WTC11 (cell line): ENCODE results near the gene ASB13. TPM values are rescaled to one million over a fixed set of nuclear protein-coding genes. Genes with fewer than 3 reads are reported as not detected.
A peak's percentile ranks its signal among the peaks of the same experiment; 100 is the strongest.

Experiments
- ATF1 ChIP-seq: sonication (generic); formaldehyde crosslinking; IDR thresholded peaks from 2 replicates; pipeline ENCODE4 v1.8.1; 2023; ENCODE audit warnings: mild to moderate bottlenecking, moderate library complexity, missing genetic modification reagents
- CBFB ChIP-seq: sonication (generic); formaldehyde crosslinking; IDR thresholded peaks from 2 replicates; pipeline ENCODE4 v1.8.1; 2022; ENCODE audit warnings: mild to moderate bottlenecking, low read depth, missing genetic modification reagents
- ESRRA ChIP-seq: sonication (generic); formaldehyde crosslinking; IDR thresholded peaks from 2 replicates; pipeline ENCODE4 v1.8.1; 2022; ENCODE audit warnings: mild to moderate bottlenecking, missing genetic modification reagents, borderline replicate concordance
- NFATC4 ChIP-seq: fragments of 250-450 bp; sonication (Bioruptor Pico); IDR thresholded peaks from 2 replicates; pipeline ENCODE4 v1.9.0; 2021; ENCODE audit warnings: mild to moderate bottlenecking
- NFYB ChIP-seq: sonication (generic); formaldehyde crosslinking; conservative IDR thresholded peaks from 2 replicates; pipeline ENCODE4 v1.8.0; 2022; ENCODE audit warnings: low read depth, missing genetic modification reagents
- NR3C1 ChIP-seq: sonication (generic); formaldehyde crosslinking; conservative IDR thresholded peaks from 2 replicates; pipeline ENCODE4 v1.8.1; 2023; ENCODE audit warnings: low read depth, mild to moderate bottlenecking, missing genetic modification reagents
- PRRX2 ChIP-seq: fragments of 250-450 bp; sonication (Bioruptor Pico); IDR thresholded peaks from 2 replicates; pipeline ENCODE4 v1.8.0; 2021; ENCODE audit warnings: mild to moderate bottlenecking
- SOX15 ChIP-seq: fragments of 250-450 bp; sonication (Bioruptor Pico); IDR thresholded peaks from 2 replicates; pipeline ENCODE4 v1.9.0; 2021; ENCODE audit warnings: mild to moderate bottlenecking
- TCF7 ChIP-seq: sonication (generic); formaldehyde crosslinking; IDR thresholded peaks from 2 replicates; pipeline ENCODE4 v1.8.0; 2022; ENCODE audit warnings: mild to moderate bottlenecking, low read depth, missing genetic modification reagents, moderate library complexity
- ZBTB21 ChIP-seq: sonication (generic); formaldehyde crosslinking; IDR thresholded peaks from 2 replicates; pipeline ENCODE4 v1.8.1; 2023; ENCODE audit warnings: mild to moderate bottlenecking, missing genetic modification reagents, borderline replicate concordance
- ZNF219 ChIP-seq: sonication (generic); formaldehyde crosslinking; IDR thresholded peaks from 2 replicates; pipeline ENCODE4 v1.8.0; 2023; ENCODE audit warnings: missing genetic modification reagents, mild to moderate bottlenecking, borderline replicate concordance
- ZNF423 ChIP-seq: fragments of 250-450 bp; sonication (Bioruptor Pico); IDR thresholded peaks from 2 replicates; pipeline ENCODE4 v2.1.2; 2022; ENCODE audit warnings: mild to moderate bottlenecking, moderate library complexity
- total RNA-seq: library from RNA; stranded (reverse); gene quantifications from 3 replicates; pipeline ENCODE4 v1.2.3, GENCODE V29; 2021
- TF ChIP-seq, protein P1 (sequence below): fragments of 250-450 bp; sonication (Bioruptor Pico); conservative IDR thresholded peaks from 2 replicates; pipeline ENCODE4 v1.9.0; 2021; ENCODE audit warnings: mild to moderate bottlenecking
- TF ChIP-seq, protein P2 (sequence below): sonication (generic); formaldehyde crosslinking; IDR thresholded peaks from 2 replicates; pipeline ENCODE4 v1.8.0; 2023; ENCODE audit warnings: mild to moderate bottlenecking, missing genetic modification reagents
- TF ChIP-seq, protein P3 (sequence below): sonication (generic); formaldehyde crosslinking; IDR thresholded peaks from 2 replicates; pipeline ENCODE4 v1.8.1; 2023; ENCODE audit warnings: mild to moderate bottlenecking, moderate library complexity, missing genetic modification reagents
- TF ChIP-seq, protein P4 (sequence below): sonication (generic); formaldehyde crosslinking; IDR thresholded peaks from 2 replicates; pipeline ENCODE4 v1.8.1; 2023; ENCODE audit warnings: mild to moderate bottlenecking, missing genetic modification reagents
- TF ChIP-seq, protein P5 (sequence below): sonication (generic); formaldehyde crosslinking; IDR thresholded peaks from 2 replicates; pipeline ENCODE4 v1.8.0; 2022; ENCODE audit warnings: mild to moderate bottlenecking, missing genetic modification reagents
- TF ChIP-seq, protein P6 (sequence below): sonication (generic); formaldehyde crosslinking; IDR thresholded peaks from 2 replicates; pipeline ENCODE4 v1.8.1; 2023; ENCODE audit warnings: mild to moderate bottlenecking, missing genetic modification reagents
- TF ChIP-seq, protein P7 (sequence below): sonication (generic); formaldehyde crosslinking; IDR thresholded peaks from 2 replicates; pipeline ENCODE4 v1.8.0; 2022; ENCODE audit warnings: mild to moderate bottlenecking, missing genetic modification reagents
- TF ChIP-seq, protein P8 (sequence below): sonication (generic); formaldehyde crosslinking; IDR thresholded peaks from 2 replicates; pipeline ENCODE4 v1.8.1; 2022; ENCODE audit warnings: mild to moderate bottlenecking, missing genetic modification reagents, moderate library complexity, borderline replicate concordance
- TF ChIP-seq, protein P9 (sequence below): sonication (generic); formaldehyde crosslinking; IDR thresholded peaks from 2 replicates; pipeline ENCODE4 v1.8.1; 2023; ENCODE audit warnings: mild to moderate bottlenecking, missing genetic modification reagents, moderate library complexity

The ASB13 gene
- total RNA-seq, 1 experiment from 2014 or later, result 23.4 TPM

DNA sequence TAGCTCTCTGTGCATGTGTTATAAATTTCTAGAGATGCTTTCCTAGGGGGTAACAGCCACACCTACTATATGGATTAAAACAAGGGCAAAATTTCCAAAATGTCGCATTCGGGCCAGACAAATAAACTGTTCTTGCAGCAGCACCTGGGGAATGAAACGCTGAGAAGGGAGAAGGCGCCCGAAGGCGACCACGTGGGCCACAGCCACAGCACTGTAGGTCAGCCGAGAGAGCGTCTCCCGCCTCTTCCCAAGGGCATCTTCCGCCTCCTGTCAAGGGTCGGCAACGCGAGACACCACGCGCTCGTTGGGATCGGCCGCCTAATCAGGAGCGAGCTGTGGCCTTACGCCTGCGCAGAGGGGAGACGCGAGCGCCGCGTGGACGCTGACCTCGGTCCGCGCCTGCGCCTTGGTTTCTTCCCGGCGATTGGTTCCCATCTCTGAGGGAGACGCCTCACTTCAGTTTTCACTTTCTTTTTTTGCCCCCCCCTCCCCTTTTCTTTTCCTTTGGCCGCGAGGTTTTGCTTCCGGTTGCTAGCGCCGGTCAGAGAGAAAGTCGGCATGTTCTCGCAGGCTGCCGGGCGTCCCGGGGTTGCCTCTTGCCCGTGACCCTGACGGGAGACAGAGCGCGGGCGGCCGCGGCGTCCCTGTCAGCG, 18.0 kb upstream of the ASB13 start, which contains the start of gene TASOR2 (continued):
- TF ChIP-seq, protein P1, sequence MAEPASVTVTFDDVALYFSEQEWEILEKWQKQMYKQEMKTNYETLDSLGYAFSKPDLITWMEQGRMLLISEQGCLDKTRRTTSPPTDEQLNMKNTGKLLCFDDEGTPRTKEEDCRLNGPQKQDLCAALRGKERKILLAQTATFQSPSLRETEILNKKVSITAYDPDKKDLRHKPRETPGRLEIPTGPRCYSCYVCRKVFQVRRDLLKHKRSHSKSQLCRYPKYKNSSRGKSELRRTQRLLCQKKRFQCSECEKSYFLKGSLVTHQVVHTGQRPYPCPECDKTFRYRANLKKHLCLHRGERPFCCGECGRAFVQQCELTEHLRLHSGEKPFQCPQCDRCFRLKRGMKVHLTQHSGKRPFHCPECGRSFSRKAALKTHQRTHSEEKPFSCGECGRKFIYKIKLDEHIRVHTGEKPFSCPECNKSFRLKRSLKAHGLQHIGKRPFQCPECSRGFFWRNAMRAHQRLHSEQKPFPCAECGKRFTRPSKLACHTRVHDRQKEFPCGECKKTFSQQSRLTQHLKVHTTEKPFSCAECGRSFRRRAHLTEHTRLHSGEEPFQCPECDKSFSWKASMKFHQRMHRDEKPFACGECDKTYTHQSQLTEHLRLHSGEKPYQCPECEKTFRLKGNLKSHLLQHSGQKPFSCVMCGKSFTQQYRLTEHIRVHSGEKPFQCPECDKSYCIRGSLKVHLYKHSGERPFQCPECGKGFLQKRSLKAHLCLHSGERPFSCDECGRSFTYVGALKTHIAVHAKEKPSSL (CRISPR knock-in tag), result no peak
- TF ChIP-seq ZNF423 (no peak), NFATC4 (CRISPR knock-in tag) (no peak), NFYB (CRISPR knock-in tag) (peak; percentile 66), TCF7 (CRISPR knock-in tag) (peak; percentile 96; the same call in 1 of the 2 replicates), ZBTB21 (peak; percentile 96), PRRX2 (CRISPR knock-in tag) (0 out of 2 replicates have a peak, but pooled peaks have one; percentile 40), SOX15 (CRISPR knock-in tag) (no peak), ESRRA (CRISPR knock-in tag) (peak; percentile 98), NR3C1 (CRISPR knock-in tag) (no peak), ATF1 (CRISPR knock-in tag) (peak; percentile 91; the same call in 1 of the 2 replicates), CBFB (CRISPR knock-in tag) (peak; percentile 92; the same call in 1 of the 2 replicates), ZNF219 (CRISPR knock-in tag) (peak; percentile 89; the same call in 1 of the 2 replicates)
- TF ChIP-seq, protein P2, sequence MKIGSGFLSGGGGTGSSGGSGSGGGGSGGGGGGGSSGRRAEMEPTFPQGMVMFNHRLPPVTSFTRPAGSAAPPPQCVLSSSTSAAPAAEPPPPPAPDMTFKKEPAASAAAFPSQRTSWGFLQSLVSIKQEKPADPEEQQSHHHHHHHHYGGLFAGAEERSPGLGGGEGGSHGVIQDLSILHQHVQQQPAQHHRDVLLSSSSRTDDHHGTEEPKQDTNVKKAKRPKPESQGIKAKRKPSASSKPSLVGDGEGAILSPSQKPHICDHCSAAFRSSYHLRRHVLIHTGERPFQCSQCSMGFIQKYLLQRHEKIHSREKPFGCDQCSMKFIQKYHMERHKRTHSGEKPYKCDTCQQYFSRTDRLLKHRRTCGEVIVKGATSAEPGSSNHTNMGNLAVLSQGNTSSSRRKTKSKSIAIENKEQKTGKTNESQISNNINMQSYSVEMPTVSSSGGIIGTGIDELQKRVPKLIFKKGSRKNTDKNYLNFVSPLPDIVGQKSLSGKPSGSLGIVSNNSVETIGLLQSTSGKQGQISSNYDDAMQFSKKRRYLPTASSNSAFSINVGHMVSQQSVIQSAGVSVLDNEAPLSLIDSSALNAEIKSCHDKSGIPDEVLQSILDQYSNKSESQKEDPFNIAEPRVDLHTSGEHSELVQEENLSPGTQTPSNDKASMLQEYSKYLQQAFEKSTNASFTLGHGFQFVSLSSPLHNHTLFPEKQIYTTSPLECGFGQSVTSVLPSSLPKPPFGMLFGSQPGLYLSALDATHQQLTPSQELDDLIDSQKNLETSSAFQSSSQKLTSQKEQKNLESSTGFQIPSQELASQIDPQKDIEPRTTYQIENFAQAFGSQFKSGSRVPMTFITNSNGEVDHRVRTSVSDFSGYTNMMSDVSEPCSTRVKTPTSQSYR, result peak; percentile 97
- TF ChIP-seq, protein P3, sequence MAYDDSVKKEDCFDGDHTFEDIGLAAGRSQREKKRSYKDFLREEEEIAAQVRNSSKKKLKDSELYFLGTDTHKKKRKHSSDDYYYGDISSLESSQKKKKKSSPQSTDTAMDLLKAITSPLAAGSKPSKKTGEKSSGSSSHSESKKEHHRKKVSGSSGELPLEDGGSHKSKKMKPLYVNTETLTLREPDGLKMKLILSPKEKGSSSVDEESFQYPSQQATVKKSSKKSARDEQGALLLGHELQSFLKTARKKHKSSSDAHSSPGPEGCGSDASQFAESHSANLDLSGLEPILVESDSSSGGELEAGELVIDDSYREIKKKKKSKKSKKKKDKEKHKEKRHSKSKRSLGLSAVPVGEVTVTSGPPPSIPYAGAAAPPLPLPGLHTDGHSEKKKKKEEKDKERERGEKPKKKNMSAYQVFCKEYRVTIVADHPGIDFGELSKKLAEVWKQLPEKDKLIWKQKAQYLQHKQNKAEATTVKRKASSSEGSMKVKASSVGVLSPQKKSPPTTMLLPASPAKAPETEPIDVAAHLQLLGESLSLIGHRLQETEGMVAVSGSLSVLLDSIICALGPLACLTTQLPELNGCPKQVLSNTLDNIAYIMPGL (CRISPR knock-in tag), result no peak; the same call in 1 of the 2 replicates
- TF ChIP-seq, protein P4, sequence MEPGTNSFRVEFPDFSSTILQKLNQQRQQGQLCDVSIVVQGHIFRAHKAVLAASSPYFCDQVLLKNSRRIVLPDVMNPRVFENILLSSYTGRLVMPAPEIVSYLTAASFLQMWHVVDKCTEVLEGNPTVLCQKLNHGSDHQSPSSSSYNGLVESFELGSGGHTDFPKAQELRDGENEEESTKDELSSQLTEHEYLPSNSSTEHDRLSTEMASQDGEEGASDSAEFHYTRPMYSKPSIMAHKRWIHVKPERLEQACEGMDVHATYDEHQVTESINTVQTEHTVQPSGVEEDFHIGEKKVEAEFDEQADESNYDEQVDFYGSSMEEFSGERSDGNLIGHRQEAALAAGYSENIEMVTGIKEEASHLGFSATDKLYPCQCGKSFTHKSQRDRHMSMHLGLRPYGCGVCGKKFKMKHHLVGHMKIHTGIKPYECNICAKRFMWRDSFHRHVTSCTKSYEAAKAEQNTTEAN (CRISPR knock-in tag), result peak; percentile 94
- TF ChIP-seq, protein P5, sequence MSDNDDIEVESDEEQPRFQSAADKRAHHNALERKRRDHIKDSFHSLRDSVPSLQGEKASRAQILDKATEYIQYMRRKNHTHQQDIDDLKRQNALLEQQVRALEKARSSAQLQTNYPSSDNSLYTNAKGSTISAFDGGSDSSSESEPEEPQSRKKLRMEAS (CRISPR knock-in tag), result peak; percentile 100
- TF ChIP-seq, protein P6, sequence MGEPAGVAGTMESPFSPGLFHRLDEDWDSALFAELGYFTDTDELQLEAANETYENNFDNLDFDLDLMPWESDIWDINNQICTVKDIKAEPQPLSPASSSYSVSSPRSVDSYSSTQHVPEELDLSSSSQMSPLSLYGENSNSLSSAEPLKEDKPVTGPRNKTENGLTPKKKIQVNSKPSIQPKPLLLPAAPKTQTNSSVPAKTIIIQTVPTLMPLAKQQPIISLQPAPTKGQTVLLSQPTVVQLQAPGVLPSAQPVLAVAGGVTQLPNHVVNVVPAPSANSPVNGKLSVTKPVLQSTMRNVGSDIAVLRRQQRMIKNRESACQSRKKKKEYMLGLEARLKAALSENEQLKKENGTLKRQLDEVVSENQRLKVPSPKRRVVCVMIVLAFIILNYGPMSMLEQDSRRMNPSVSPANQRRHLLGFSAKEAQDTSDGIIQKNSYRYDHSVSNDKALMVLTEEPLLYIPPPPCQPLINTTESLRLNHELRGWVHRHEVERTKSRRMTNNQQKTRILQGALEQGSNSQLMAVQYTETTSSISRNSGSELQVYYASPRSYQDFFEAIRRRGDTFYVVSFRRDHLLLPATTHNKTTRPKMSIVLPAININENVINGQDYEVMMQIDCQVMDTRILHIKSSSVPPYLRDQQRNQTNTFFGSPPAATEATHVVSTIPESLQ (CRISPR knock-in tag), result no peak
- TF ChIP-seq, protein P7, sequence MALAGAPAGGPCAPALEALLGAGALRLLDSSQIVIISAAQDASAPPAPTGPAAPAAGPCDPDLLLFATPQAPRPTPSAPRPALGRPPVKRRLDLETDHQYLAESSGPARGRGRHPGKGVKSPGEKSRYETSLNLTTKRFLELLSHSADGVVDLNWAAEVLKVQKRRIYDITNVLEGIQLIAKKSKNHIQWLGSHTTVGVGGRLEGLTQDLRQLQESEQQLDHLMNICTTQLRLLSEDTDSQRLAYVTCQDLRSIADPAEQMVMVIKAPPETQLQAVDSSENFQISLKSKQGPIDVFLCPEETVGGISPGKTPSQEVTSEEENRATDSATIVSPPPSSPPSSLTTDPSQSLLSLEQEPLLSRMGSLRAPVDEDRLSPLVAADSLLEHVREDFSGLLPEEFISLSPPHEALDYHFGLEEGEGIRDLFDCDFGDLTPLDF (CRISPR knock-in tag), result peak; percentile 97
- TF ChIP-seq, protein P8, sequence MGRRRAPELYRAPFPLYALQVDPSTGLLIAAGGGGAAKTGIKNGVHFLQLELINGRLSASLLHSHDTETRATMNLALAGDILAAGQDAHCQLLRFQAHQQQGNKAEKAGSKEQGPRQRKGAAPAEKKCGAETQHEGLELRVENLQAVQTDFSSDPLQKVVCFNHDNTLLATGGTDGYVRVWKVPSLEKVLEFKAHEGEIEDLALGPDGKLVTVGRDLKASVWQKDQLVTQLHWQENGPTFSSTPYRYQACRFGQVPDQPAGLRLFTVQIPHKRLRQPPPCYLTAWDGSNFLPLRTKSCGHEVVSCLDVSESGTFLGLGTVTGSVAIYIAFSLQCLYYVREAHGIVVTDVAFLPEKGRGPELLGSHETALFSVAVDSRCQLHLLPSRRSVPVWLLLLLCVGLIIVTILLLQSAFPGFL (CRISPR knock-in tag), result peak; percentile 97; the same call in 1 of the 2 replicates
- TF ChIP-seq, protein P9, sequence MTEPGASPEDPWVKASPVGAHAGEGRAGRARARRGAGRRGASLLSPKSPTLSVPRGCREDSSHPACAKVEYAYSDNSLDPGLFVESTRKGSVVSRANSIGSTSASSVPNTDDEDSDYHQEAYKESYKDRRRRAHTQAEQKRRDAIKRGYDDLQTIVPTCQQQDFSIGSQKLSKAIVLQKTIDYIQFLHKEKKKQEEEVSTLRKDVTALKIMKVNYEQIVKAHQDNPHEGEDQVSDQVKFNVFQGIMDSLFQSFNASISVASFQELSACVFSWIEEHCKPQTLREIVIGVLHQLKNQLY (CRISPR knock-in tag), result peak; percentile 96
